H1 (cell line): ENCODE data around the gene SOX10. TPM values are rescaled to one million over a fixed set of nuclear protein-coding genes. Genes with fewer than 3 reads are reported as not detected.

Experiments used
- CTCF ChIA-PET: fragments of 300-600 bp; sonication (Branson Sonifier 250); formaldehyde crosslinking; loops from one replicate; lab custom pipeline; 2021; ENCODE audit not compliant: partially characterized antibody; lab: Charles Lee
- POLR2A ChIA-PET: fragments of 300-600 bp; sonication (Branson Sonifier 250); formaldehyde crosslinking; loops from one replicate; lab custom pipeline; 2021; ENCODE audit warnings: inconsistent platforms; ENCODE audit not compliant: partially characterized antibody; lab: Charles Lee
- DNase-seq, 2 experiments: peaks; one replicate each; pipeline versions ENCODE4 v3.0.0 to v3.0.0-alpha.2; 2010 to 2022; ENCODE audit warnings: low spot score in 2 of 2, low read depth in 1 of 2, mixed read lengths in 1 of 2
- FAIRE-seq: peaks from 2 replicates; lab custom pipeline; 2011; peaks lifted over from hg19 to GRCh38; lab: Jason Lieb, UNC
- H2AFZ ChIP-seq: 2 replicates; pipeline ENCODE4 v1.8.1; 2012; ENCODE audit warnings: low read length, inconsistent platforms
- H2AK5ac ChIP-seq: 2 replicates; pipeline ENCODE4 v1.6.1; 2013; ENCODE audit warnings: low read depth, low read length
- H2BK120ac ChIP-seq: replicated peaks from 2 replicates; pipeline ENCODE3; 2013; ENCODE audit warnings: low read depth, low read length, inconsistent platforms
- H2BK12ac ChIP-seq: 2 replicates; pipeline ENCODE4 v1.6.1; 2013; ENCODE audit warnings: low read depth, low read length
- H2BK15ac ChIP-seq: 2 replicates; pipeline ENCODE4 v1.6.1; 2013; ENCODE audit warnings: low read length
- H2BK20ac ChIP-seq: 2 replicates; pipeline ENCODE4 v1.6.1; 2013; ENCODE audit warnings: low read length
- H2BK5ac ChIP-seq: 2 replicates; pipeline ENCODE4 v1.6.1; 2013; ENCODE audit warnings: low read depth, low read length
- H3K14ac ChIP-seq: 2 replicates; pipeline ENCODE4 v1.6.1; 2013; ENCODE audit warnings: inconsistent platforms; ENCODE audit not compliant: insufficient read length
- H3K18ac ChIP-seq: 2 replicates; pipeline ENCODE4 v1.6.1; 2013; ENCODE audit warnings: low read length; ENCODE audit errors: extremely low read depth
- H3K23ac ChIP-seq: 2 replicates; pipeline ENCODE4 v1.6.1; 2013; ENCODE audit warnings: inconsistent platforms; ENCODE audit not compliant: insufficient read length
- H3K23me2 ChIP-seq: 2 replicates; pipeline ENCODE4 v1.6.1; 2013; ENCODE audit warnings: low read depth, low read length
- H3K27ac ChIP-seq: 2 replicates; pipeline ENCODE4 v1.6.1; 2011; ENCODE audit warnings: low read depth, low read length, inconsistent platforms
- H3K27me3 ChIP-seq, 4 experiments: replicated peaks in 1 of 4; 1 replicate in 1 of 4; 2 replicates in 3 of 4; pipeline versions ENCODE4 v1.6.1 to v1.8.1; 2011 to 2013; ENCODE audit warnings: low read length in 3 of 4, mild to moderate bottlenecking in 3 of 4, inconsistent platforms in 2 of 4, mixed read lengths in 2 of 4, moderate library complexity in 1 of 4; ENCODE audit not compliant: control insufficient read depth in 3 of 4, insufficient read depth in 3 of 4; ENCODE audit errors: extremely low read depth in 1 of 4
- H3K36me3 ChIP-seq, 4 experiments: 2 replicates each; pipeline versions ENCODE4 v1.6.1 to v1.8.1; 2011 to 2013; ENCODE audit warnings: mild to moderate bottlenecking in 4 of 4, low read length in 3 of 4, moderate library complexity in 2 of 4, control low read depth in 1 of 4, inconsistent platforms in 1 of 4; ENCODE audit not compliant: insufficient read depth in 4 of 4, control insufficient read depth in 2 of 4
- H3K4ac ChIP-seq: replicated peaks from 2 replicates; pipeline ENCODE3; 2013; ENCODE audit warnings: low read length, low read depth, mixed read lengths, inconsistent platforms; ENCODE audit not compliant: insufficient read length
- H3K4me1 ChIP-seq, 4 experiments: replicated peaks in 1 of 4; 1 replicate in 1 of 4; 2 replicates in 3 of 4; pipeline versions ENCODE4 v1.6.1 to v1.8.1; 2011 to 2013; ENCODE audit warnings: low read length in 3 of 4, inconsistent platforms in 2 of 4, mixed read lengths in 1 of 4; ENCODE audit not compliant: insufficient read depth in 4 of 4, control insufficient read depth in 3 of 4
- H3K4me2 ChIP-seq, 2 experiments: 2 replicates each; pipeline versions ENCODE4 v1.6.1 to v1.8.1; 2011 to 2013; ENCODE audit warnings: low read depth in 2 of 2, low read length in 2 of 2, control low read depth in 1 of 2, inconsistent platforms in 1 of 2, mild to moderate bottlenecking in 1 of 2; ENCODE audit not compliant: insufficient read depth in 1 of 2
- H3K4me3 ChIP-seq, 4 experiments: fragments of 200-600, 300-600 bp in 1 of 4; sonication (generic), shearing (Covaris generic), sonication (Bioruptor Twin) in 1 of 4; 2 replicates each; pipeline versions ENCODE4 v1.5.1 to v1.8.1; 2011 to 2016; ENCODE audit warnings: low read length in 4 of 4, low read depth in 3 of 4, control low read depth in 2 of 4, inconsistent platforms in 2 of 4, mild to moderate bottlenecking in 2 of 4, mixed read lengths in 1 of 4, moderate library complexity in 1 of 4; ENCODE audit not compliant: insufficient read depth in 2 of 4; ENCODE audit errors: extremely low read depth in 1 of 4
- H3K56ac ChIP-seq: replicated peaks from 2 replicates; pipeline ENCODE3; 2013; ENCODE audit warnings: low read depth, mild to moderate bottlenecking, mixed read lengths, low read length, inconsistent platforms; ENCODE audit not compliant: insufficient read length
- H3K79me1 ChIP-seq: 2 replicates; pipeline ENCODE4 v1.6.1; 2013; ENCODE audit warnings: low read depth, low read length, control low read depth
- H3K79me2 ChIP-seq, 2 experiments: 2 replicates each; pipeline versions ENCODE4 v1.6.1 to v1.8.1; 2012 to 2013; ENCODE audit warnings: low read length in 2 of 2, mild to moderate bottlenecking in 2 of 2, inconsistent platforms in 1 of 2; ENCODE audit not compliant: insufficient read depth in 2 of 2, control insufficient read depth in 1 of 2
- H3K9ac ChIP-seq, 4 experiments: replicated peaks in 1 of 4; 1 replicate in 1 of 4; 2 replicates in 3 of 4; pipeline versions ENCODE4 v1.6.1 to v1.8.1; 2011 to 2013; ENCODE audit warnings: low read depth in 3 of 4, low read length in 3 of 4, control low read depth in 2 of 4, mild to moderate bottlenecking in 2 of 4, moderate library complexity in 2 of 4, inconsistent platforms in 1 of 4; ENCODE audit errors: extremely low read depth in 1 of 4
- H3K9me3 ChIP-seq, 2 experiments: 2 replicates each; pipeline versions ENCODE4 v1.6.1 to v1.8.1; 2012 to 2013; ENCODE audit warnings: mild to moderate bottlenecking in 2 of 2, moderate library complexity in 2 of 2, control low read depth in 1 of 2, inconsistent platforms in 1 of 2, low read depth in 1 of 2, low read length in 1 of 2, mixed read lengths in 1 of 2; ENCODE audit not compliant: insufficient read depth in 2 of 2
- H4K20me1 ChIP-seq, 2 experiments: replicated peaks in 1 of 2; 2 replicates each; pipeline versions ENCODE3 to v1.8.1; 2011 to 2013; ENCODE audit warnings: inconsistent platforms in 2 of 2, low read length in 2 of 2, mild to moderate bottlenecking in 1 of 2; ENCODE audit not compliant: insufficient read depth in 2 of 2, control insufficient read depth in 1 of 2
- H4K5ac ChIP-seq: 2 replicates; pipeline ENCODE4 v1.6.1; 2013; ENCODE audit warnings: low read length, low read depth, mixed read lengths, inconsistent platforms; ENCODE audit not compliant: insufficient read length
- H4K8ac ChIP-seq: 2 replicates; pipeline ENCODE4 v1.8.0; 2013; ENCODE audit warnings: mild to moderate bottlenecking, moderate library complexity, low read length, inconsistent platforms; ENCODE audit not compliant: insufficient read depth; ENCODE audit errors: extremely low read depth
- H4K91ac ChIP-seq: replicated peaks from 2 replicates; pipeline ENCODE3; 2013; ENCODE audit warnings: low read length, mixed read lengths, inconsistent platforms; ENCODE audit not compliant: insufficient read length
- CHD1 ChIP-seq: IDR thresholded peaks from 2 replicates; pipeline ENCODE4 v1.6.1; 2012; ENCODE audit warnings: low read depth, low read length, improper control_type of control experiment
- GTF2F1 ChIP-seq: IDR thresholded peaks from 2 replicates; pipeline ENCODE4 v1.6.1; 2012; ENCODE audit warnings: low read depth, low read length, improper control_type of control experiment, borderline replicate concordance
- HDAC6 ChIP-seq: IDR thresholded peaks from one replicate; pipeline ENCODE4 v1.7.1; 2012; ENCODE audit warnings: low read depth, mild to moderate bottlenecking, inconsistent platforms, low read length, moderate library complexity
- KDM4A ChIP-seq: IDR thresholded peaks from one replicate; pipeline ENCODE4 v1.7.1; 2012; ENCODE audit warnings: low read depth, mild to moderate bottlenecking, moderate library complexity, low read length, inconsistent platforms; ENCODE audit not compliant: severe bottlenecking
- RBBP5 ChIP-seq: IDR thresholded peaks from 2 replicates; pipeline ENCODE4 v1.7.1; 2012; ENCODE audit warnings: low read depth, mild to moderate bottlenecking, inconsistent platforms, low read length, moderate library complexity, borderline replicate concordance
- RXRA ChIP-seq: IDR thresholded peaks from 2 replicates; pipeline ENCODE4 v1.6.1; 2011; ENCODE audit warnings: low read depth, mild to moderate bottlenecking, low read length, moderate library complexity; ENCODE audit not compliant: insufficient read depth
- SIN3A ChIP-seq, 2 experiments: IDR thresholded peaks in 1 of 2; conservative IDR thresholded peaks in 1 of 2; 2 replicates each; pipeline ENCODE4 v1.6.1; 2011 to 2012; ENCODE audit warnings: low read length in 2 of 2, improper control_type of control experiment in 1 of 2, low read depth in 1 of 2, mild to moderate bottlenecking in 1 of 2
- SP1 ChIP-seq: IDR thresholded peaks from 2 replicates; pipeline ENCODE4 v1.6.1; 2011; ENCODE audit warnings: low read depth, low read length
- SP4 ChIP-seq: IDR thresholded peaks from 2 replicates; pipeline ENCODE4 v1.6.1; 2012; ENCODE audit warnings: low read length, inconsistent platforms
- WGBS, 2 experiments: shearing (Covaris generic) in 1 of 2; methylation state at CpG; one replicate each; pipeline versions ENCODE4 v1.1.6 to v1.1.7; 2013 to 2015; ENCODE audit warnings: low lambda C conversion rate in 2 of 2, mixed read lengths in 2 of 2, inconsistent platforms in 1 of 2, low coverage in 1 of 2, missing lambda C conversion rate in 1 of 2; ENCODE audit not compliant: insufficient replicate concordance in 2 of 2, insufficient coverage in 1 of 2, insufficient read length in 1 of 2; ENCODE audit errors: extremely low coverage in 1 of 2, missing lambda C conversion rate in 1 of 2; 5-methylcytosine and 5-hydroxymethylcytosine counted together
- polyA plus RNA-seq, 7 experiments: library from polyadenylated mRNA; depleted of rRNA in 3 of 7; stranded (reverse) in 5 of 7; unstranded in 2 of 7; fragments of >200 nt in 5 of 7; fragments of 200-250 nt in 2 of 7; gene quantifications; 1 replicate in 5 of 7; 2 replicates in 1 of 7; 4 replicates in 1 of 7; pipeline versions ENCODE4 v1.2.1 to v1.2.3, GENCODE V29; 2011 to 2013; ENCODE audit warnings: missing spikeins in 2 of 7, mixed read lengths in 2 of 7
- total RNA-seq: library from RNA; stranded (reverse); fragmentation: NEBNext Ultra II Directional; extraction: Animal tissue kit (Norgen Biotek cat#: 25700); gene quantifications from 2 replicates; pipeline ENCODE4 v1.2.1, GENCODE V29; 2021

SOX10 gene
- total and polyA plus RNA-seq, 2 of the 8 experiments (the other 6 are each of a cell fraction or from before 2014, with no cell fraction given) = 2.7 TPM

- H2BK5ac ChIP-seq = no peak overlapping the region
- no peaks in the 10 kb centered on the region for H3K27me3 ChIP-seq
- H2AK5ac ChIP-seq = no peak overlapping the region
- POLR2A ChIA-PET = interaction anchor here (0.9 to 1.5 kb wide), 3 partner anchors 11 to 23 kb away, joined by 3 to 6 read pairs (median 3); partner anchors contain the start of genes C22orf23 and POLR2F
- no peak overlapping the region for H2BK15ac ChIP-seq
- no peak overlapping the region for H3K23ac ChIP-seq
- H3K9ac ChIP-seq = no peak overlapping the region
- no peak overlapping the region for H3K4me2 ChIP-seq
- CTCF ChIA-PET = interaction anchor here (0.8 to 4.8 kb wide), 2 partner anchors 10 to 120 kb away, joined by 3 to 27 read pairs; no protein-coding TSS in a partner anchor
- H2BK20ac ChIP-seq = no peak overlapping the region
- H3K36me3 ChIP-seq = peaks cover 0 to 2% (median 0%) of the 10 kb centered on the region in 4 experiments; a peak in 3 of 8 replicates
- WGBS, 2 experiments = 92% methylated on average over 4 of the region's 4 CpGs; no CpG with 5 or more reads in 1 of the 2 experiments
- no peak overlapping the region for H2BK12ac ChIP-seq
- TF ChIP-seq HDAC6 = no peak
- TF ChIP-seq SP4 = no peak
- no peak for TF ChIP-seq CHD1
- no peak for TF ChIP-seq RBBP5
- TF ChIP-seq RXRA = no peak
- no peak for TF ChIP-seq SP1
- no peak for TF ChIP-seq SIN3A (conservative IDR thresholded peaks at IDR 0.05 in 1 of 2, IDR thresholded peaks at IDR 0.05 in 1 of 2; ENCODE audit: low read depth in 1 of 2, low read length in 2 of 2)
- TF ChIP-seq KDM4A = no peak
- TF ChIP-seq GTF2F1 = no peak
- DNase-seq (no peak), FAIRE-seq (no peak)
- no peak overlapping the region for H3K27ac ChIP-seq
- no peaks in the 10 kb centered on the region for H3K23me2 ChIP-seq
- no peak overlapping the region for H2AFZ ChIP-seq
- no peaks in the 10 kb centered on the region for H3K79me2 ChIP-seq
- H3K9me3 ChIP-seq = no peaks in the 10 kb centered on the region
- no peak overlapping the region for H4K5ac ChIP-seq
- H4K8ac ChIP-seq = no peak overlapping the region
- no peak overlapping the region for H3K56ac ChIP-seq
- H3K18ac ChIP-seq = no peak overlapping the region
- H3K14ac ChIP-seq = no peak overlapping the region
- no peaks in the 10 kb centered on the region for H3K79me1 ChIP-seq
- peaks cover 0 to 6% of the 10 kb centered on the region in 2 experiments for H4K20me1 ChIP-seq
- peaks cover 3 to 17% (median 10%) of the 10 kb centered on the region in 4 experiments for H3K4me1 ChIP-seq
- H3K4me3 ChIP-seq = no peak overlapping the region
- H4K91ac ChIP-seq = no peak overlapping the region
- no peak overlapping the region for H2BK120ac ChIP-seq
- no peak overlapping the region for H3K4ac ChIP-seq
Measured at GRCh38 chr22:37976547-37976946, 7.8 kb downstream of the SOX10 start.
